Measurements from ENCODE around the gene CRADD.
"Not testable (repeated sequence)": the region's sequence is repeated elsewhere in the genome, so short reads cannot be mapped to it uniquely, and the experiment has no call there.

CRADD gene

GRCh38 chr12:93758801-93759373 is 81.7 kb downstream of the CRADD start:
- DNase-seq (ENCODE audit: low read depth): no peak

- DNase-seq (ENCODE audit: low read depth): no peak
Observed at GRCh38 chr12:93759512-93760081, 82.4 kb downstream of the CRADD start.

- DNase-seq (ENCODE audit: low read depth): no peak
Observed at GRCh38 chr12:93760275-93760875, 83.2 kb downstream of the CRADD start.

- DNase-seq (ENCODE audit: low read depth): no peak
Observed at GRCh38 chr12:93762059-93762719, 85.0 kb downstream of the CRADD start.

- DNase-seq (ENCODE audit: low read depth): no peak
Observed at GRCh38 chr12:93762912-93763553, 85.9 kb downstream of the CRADD start.

GRCh38 chr12:93763746-93764147 is 86.6 kb downstream of the CRADD start:
- no peak for DNase-seq (ENCODE audit: low read depth)

GRCh38 chr12:93766371-93766770 is 89.2 kb downstream of the CRADD start:
- DNase-seq (ENCODE audit: low read depth): no peak

- DNase-seq (ENCODE audit: low read depth): no peak
Observed at GRCh38 chr12:93766796-93767523, 89.8 kb downstream of the CRADD start.

GRCh38 chr12:93767524-93767863 is 90.3 kb downstream of the CRADD start:
- DNase-seq (ENCODE audit: low read depth): no peak

- DNase-seq (ENCODE audit: low read depth): no peak
Observed at GRCh38 chr12:93772003-93772700, 95.0 kb downstream of the CRADD start.

- DNase-seq (ENCODE audit: low read depth): no peak
Observed at GRCh38 chr12:93773122-93773871, 96.1 kb downstream of the CRADD start.

GRCh38 chr12:93776581-93777018 is 99.4 kb downstream of the CRADD start:
- DNase-seq (ENCODE audit: low read depth): no peak

GRCh38 chr12:93777254-93777653 is 100.1 kb downstream of the CRADD start:
- DNase-seq (ENCODE audit: low read depth): no peak

GRCh38 chr12:93778306-93778705 is 101.1 kb downstream of the CRADD start:
- no peak for DNase-seq (ENCODE audit: low read depth)

- no peak for DNase-seq (ENCODE audit: low read depth)
Observed at GRCh38 chr12:93778766-93779165, 101.6 kb downstream of the CRADD start.

GRCh38 chr12:93780101-93780641 is 103.0 kb downstream of the CRADD start:
- DNase-seq (ENCODE audit: low read depth): no peak

GRCh38 chr12:93780886-93781285 is 103.7 kb downstream of the CRADD start:
- DNase-seq (ENCODE audit: low read depth): not testable (repeated sequence)

GRCh38 chr12:93781961-93782360 is 104.8 kb downstream of the CRADD start:
- not testable (repeated sequence) for DNase-seq (ENCODE audit: low read depth)

GRCh38 chr12:93782853-93783252 is 105.7 kb downstream of the CRADD start:
- DNase-seq (ENCODE audit: low read depth): no peak

GRCh38 chr12:93783832-93784231 is 106.7 kb downstream of the CRADD start:
- no peak for DNase-seq (ENCODE audit: low read depth)

All from stimulated activated CD8-positive, alpha-beta memory T cell treated with anti-CD3 and anti-CD28 coated beads, Interleukin-15, amount 100 ng/mL, for 24 hours (primary cell).